Vagina (tissue), 2 donors: Measurements from ENCODE around the gene HK2. TPM values are rescaled to one million over a fixed set of nuclear protein-coding genes. Genes with fewer than 3 reads are reported as not detected.
A peak's percentile ranks its signal among the peaks of the same experiment; 100 is the strongest.
"Not testable (repeated sequence)": the region's sequence is repeated elsewhere in the genome, so short reads cannot be mapped to it uniquely, and the experiment has no call there.

Source experiments
- DNase-seq, 2 donors: peaks; one replicate each; pipeline ENCODE4 v3.0.0-alpha.2; 2017; ENCODE audit errors: extremely low spot score in 2 of 2
- H3K27ac ChIP-seq: fragments of 200-600 bp; sonication (generic); one replicate; pipeline ENCODE4 v1.5.1; 2019
- H3K27me3 ChIP-seq: fragments of 200-600 bp; sonication (generic); one replicate; pipeline ENCODE4 v1.5.1; 2019
- H3K36me3 ChIP-seq, 2 donors: fragments of 200-600 bp; sonication (generic); one replicate each; pipeline ENCODE4 v1.5.1; 2017 to 2019
- H3K4me1 ChIP-seq: fragments of 200-600 bp; sonication (generic); one replicate; pipeline ENCODE4 v1.5.1; 2019
- H3K4me3 ChIP-seq, 2 donors: fragments of 200-600 bp; sonication (generic); 1 replicate in 1 of 2; 2 replicates in 1 of 2; pipeline ENCODE4 v1.5.1; 2016 to 2019
- H3K9me3 ChIP-seq: fragments of 200-600 bp; sonication (generic); one replicate; pipeline ENCODE4 v1.5.1; 2019
- CTCF ChIP-seq, 3 experiments: fragments of 450-650 bp in 2 of 3; fragments of 200-600 bp in 1 of 3; sonication (generic) in 1 of 3; IDR thresholded peaks; one replicate each; pipeline ENCODE4 v1.5.1; 2017 to 2019; ENCODE audit warnings: antibody characterized with exemption in 3 of 3, mild to moderate bottlenecking in 2 of 3, moderate library complexity in 2 of 3
- POLR2A ChIP-seq, 2 donors: fragments of 450-650 bp; IDR thresholded peaks; one replicate each; pipeline ENCODE4 v1.6.1; 2017; ENCODE audit warnings: antibody characterized with exemption in 2 of 2, mild to moderate bottlenecking in 2 of 2, moderate library complexity in 2 of 2
- POLR2AphosphoS5 ChIP-seq, 2 donors: sonication (generic); formaldehyde crosslinking; IDR thresholded peaks; one replicate each; pipeline ENCODE4 v1.9.0; 2017; ENCODE audit warnings: antibody characterized with exemption in 2 of 2, mild to moderate bottlenecking in 2 of 2, low read depth in 1 of 2; ENCODE audit not compliant: insufficient read depth in 1 of 2
- intact Hi-C: fragments of 100-400 bp; cut with DNase I; formaldehyde crosslinking; loops from one replicate; pipeline ENCODE4 v1.15.1; 2023
- total RNA-seq: library from RNA; depleted of rRNA; stranded (reverse); fragments of >200 nt; gene quantifications from one replicate; pipeline ENCODE4 v1.2.3, GENCODE V29; 2016

Gene HK2
- 5.4 TPM for total RNA-seq

- H3K27ac ChIP-seq: peak within 1 kb of the TSS; percentile 7
- no peak for DNase-seq
- H3K4me3 ChIP-seq: peak within 1 kb of the TSS; percentile 48 to 58
- no peaks in the 10 kb centered on the region for H3K27me3 ChIP-seq
- intact Hi-C loops: no loop called here
- no peaks in the 10 kb centered on the region for H3K36me3 ChIP-seq
- no peaks in the 10 kb centered on the region for H3K9me3 ChIP-seq
- H3K4me1 ChIP-seq: peaks cover 30% of the 10 kb centered on the region
- TF ChIP-seq POLR2AphosphoS5 (IDR thresholded peaks at IDR 0.05; ENCODE audit: insufficient read depth in 1 of 2, low read depth in 1 of 2): peak in 1 of 2 donors; percentile 33
- TF ChIP-seq POLR2A (IDR thresholded peaks at IDR 0.05): peak in 1 of 2 donors; percentile 9
- TF ChIP-seq CTCF (IDR thresholded peaks at IDR 0.05): no peak
These were observed at the start of gene HK2 for GRCh38 chr2:74833418-74834233. Gene HK2, plus strand, starts transcription at chr2:74834127. Its CDS starts 454 bp downstream, at chr2:74834581.

DNA sequence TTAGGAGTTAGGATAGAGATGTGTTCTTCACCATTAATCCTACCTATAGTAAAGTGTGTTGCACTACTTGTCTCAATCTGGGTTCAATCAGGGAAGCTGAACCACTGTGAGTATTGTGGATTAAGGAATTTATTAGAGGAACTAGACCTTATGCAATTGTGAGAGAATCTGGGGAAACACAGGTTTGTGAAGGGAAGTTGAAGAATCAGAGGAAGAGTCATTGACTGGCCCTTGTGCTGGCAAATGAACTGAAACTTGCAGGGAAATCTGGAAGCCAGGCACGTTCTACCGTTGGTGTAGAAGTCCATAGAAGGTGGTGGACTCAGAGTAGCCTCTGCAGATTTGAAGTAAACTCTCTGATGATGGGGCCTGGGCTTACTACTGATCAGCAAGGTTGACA lies 44.7 kb upstream of the HK2 start:
- Histone ChIP-seq H3K4me3 (no peak overlapping the region), H3K27me3 (no peaks in the 10 kb centered on the region), H3K4me1 (no peaks in the 10 kb centered on the region), H3K36me3 (no peaks in the 10 kb centered on the region), H3K9me3 (no peaks in the 10 kb centered on the region), H3K27ac (no peak overlapping the region)
- no peak for DNase-seq
- intact Hi-C loops: no loop called here
- TF ChIP-seq POLR2A (IDR thresholded peaks at IDR 0.05): no peak
- TF ChIP-seq POLR2AphosphoS5 (IDR thresholded peaks at IDR 0.05; ENCODE audit: insufficient read depth in 1 of 2, low read depth in 1 of 2): no peak
- no peak for TF ChIP-seq CTCF (IDR thresholded peaks at IDR 0.05)

GRCh38 chr2:74792282-74792681 lies 41.6 kb upstream of the HK2 start:
- Histone ChIP-seq H3K9me3 (no peaks in the 10 kb centered on the region), H3K4me1 (no peaks in the 10 kb centered on the region), H3K27ac (no peak overlapping the region), H3K4me3 (no peak overlapping the region), H3K27me3 (no peaks in the 10 kb centered on the region), H3K36me3 (no peaks in the 10 kb centered on the region)
- no peak for DNase-seq
- intact Hi-C loops: no loop called here
- TF ChIP-seq POLR2A (IDR thresholded peaks at IDR 0.05): no peak
- TF ChIP-seq CTCF (IDR thresholded peaks at IDR 0.05): no peak
- no peak for TF ChIP-seq POLR2AphosphoS5 (IDR thresholded peaks at IDR 0.05; ENCODE audit: insufficient read depth in 1 of 2, low read depth in 1 of 2)

DNA sequence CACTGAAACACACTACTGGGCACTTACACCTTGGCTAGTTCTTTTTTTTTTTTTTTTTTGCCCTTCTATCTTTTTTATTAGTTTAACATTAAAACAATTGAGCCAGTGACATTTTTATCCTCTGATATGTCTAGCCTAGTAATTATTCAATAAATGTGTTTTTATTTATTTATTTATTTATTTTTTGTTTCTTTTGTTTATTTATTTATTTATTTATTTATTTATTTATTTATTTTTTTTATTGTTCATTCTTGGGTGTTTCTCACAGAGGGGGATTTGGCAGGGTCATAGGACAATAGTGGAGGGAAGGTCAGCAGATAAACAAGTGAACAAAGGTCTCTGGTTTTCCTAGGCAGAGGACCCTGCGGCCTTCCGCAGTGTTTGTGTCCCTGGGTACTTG lies 39.0 kb upstream of the HK2 start:
- H3K27ac ChIP-seq, H3K36me3 ChIP-seq, H3K9me3 ChIP-seq, H3K4me1 ChIP-seq, H3K4me3 ChIP-seq, intact Hi-C loops, DNase-seq, H3K27me3 ChIP-seq: not testable (repeated sequence)

- H3K27ac ChIP-seq: no peak overlapping the region
- no peaks in the 10 kb centered on the region for H3K9me3 ChIP-seq
- intact Hi-C loops: no loop called here
- DNase-seq: peak in 1 of 2 donors; percentile 64
- no peaks in the 10 kb centered on the region for H3K36me3 ChIP-seq
- no peak overlapping the region for H3K4me3 ChIP-seq
- H3K27me3 ChIP-seq: no peaks in the 10 kb centered on the region
- no peak for TF ChIP-seq POLR2AphosphoS5 (IDR thresholded peaks at IDR 0.05; ENCODE audit: insufficient read depth in 1 of 2, low read depth in 1 of 2)
- TF ChIP-seq CTCF (IDR thresholded peaks at IDR 0.05): no peak
- TF ChIP-seq POLR2A (IDR thresholded peaks at IDR 0.05): no peak
- H3K4me1 ChIP-seq: no peaks in the 10 kb centered on the region
These were observed 27.5 kb upstream of the HK2 start for GRCh38 chr2:74806355-74806839.
